Heart right ventricle (tissue), 16 donors: Measurements from ENCODE around the gene CEP152. TPM values are rescaled to one million over a fixed set of nuclear protein-coding genes. Genes with fewer than 3 reads are reported as not detected.

Source experiments
- ATAC-seq, 8 donors: fragments of 200-7000 bp; cut with Tn5 transposase; one replicate each; pipeline ENCODE4 v1.9.1; 2020; ENCODE audit warnings: mild to moderate bottlenecking in 8 of 8, moderate library complexity in 8 of 8, moderate number of reproducible peaks in 1 of 8
- DNase-seq, 2 donors: peaks; one replicate each; pipeline ENCODE4 v3.0.0-alpha.2; 2020
- H3K27ac ChIP-seq, 10 donors: fragments of 200-600 bp; sonication (generic) in 2 of 10; one replicate each; pipeline versions ENCODE4 v1.5.0 to v1.8.0; 2020 to 2022; ENCODE audit warnings: mild to moderate bottlenecking in 3 of 10
- H3K27me3 ChIP-seq, 7 donors: fragments of 200-600 bp; one replicate each; pipeline ENCODE4 v1.8.0; 2021 to 2022; ENCODE audit warnings: mild to moderate bottlenecking in 2 of 7
- H3K36me3 ChIP-seq, 9 donors: fragments of 200-600 bp; sonication (generic) in 1 of 9; one replicate each; pipeline versions ENCODE4 v1.5.0 to v1.8.0; 2020 to 2022; ENCODE audit warnings: mild to moderate bottlenecking in 2 of 9
- H3K4me1 ChIP-seq, 9 donors: fragments of 200-600 bp; sonication (generic) in 1 of 9; one replicate each; pipeline versions ENCODE4 v1.5.0 to v1.8.0; 2020 to 2022; ENCODE audit warnings: mild to moderate bottlenecking in 4 of 9
- H3K4me3 ChIP-seq, 10 donors: fragments of 200-600 bp; sonication (generic) in 2 of 10; one replicate each; pipeline versions ENCODE4 v1.5.0 to v1.8.0; 2020 to 2022; ENCODE audit warnings: mild to moderate bottlenecking in 7 of 10, moderate library complexity in 2 of 10
- H3K9me3 ChIP-seq, 11 donors: fragments of 200-600 bp in 10 of 11; sonication (generic) in 2 of 11; one replicate each; pipeline versions ENCODE4 v1.5.0 to v1.8.0; 2013 to 2022; ENCODE audit warnings: mild to moderate bottlenecking in 2 of 11, control low read depth in 1 of 11, moderate library complexity in 1 of 11
- WGBS, 2 donors: extraction: QIAGEN DNeasy Blood & Tissue Kit; methylation state at CpG; one replicate each; pipeline ENCODE4 v1.1.7; 2013; ENCODE audit warnings: inconsistent platforms in 1 of 2; 5-methylcytosine and 5-hydroxymethylcytosine counted together
- intact Hi-C, 10 donors: fragments of 100-400 bp; cut with DNase I; formaldehyde crosslinking; loops; one replicate each; pipeline versions ENCODE4 v1.11.1 to v1.14.2; 2022
- polyA plus RNA-seq, 2 donors: library from polyadenylated mRNA; stranded (reverse); fragments of 200-250 nt; gene quantifications; one replicate each; pipeline ENCODE4 v1.2.3, GENCODE V29; 2013
- total RNA-seq, 10 donors: library from RNA; stranded (reverse); fragmentation: NEBNext Ultra II Directional in 3 of 10; extraction: Animal tissue kit (Norgen Biotek cat#: 25700) in 3 of 10; gene quantifications; one replicate each; pipeline versions ENCODE4 v1.2.1 to v1.2.4, GENCODE V29; 2021 to 2023
- TF ChIP-seq, protein P1 (sequence below), 9 donors: fragments of 200-600 bp; sonication (generic) in 2 of 9; IDR thresholded peaks; one replicate each; pipeline versions ENCODE4 v1.5.0 to v1.8.0; 2021 to 2022; ENCODE audit warnings: antibody characterized with exemption in 9 of 9, mild to moderate bottlenecking in 5 of 9, moderate library complexity in 1 of 9
- donor health status: Arrhythmogenic right ventricular cardiomyopathy.
- donor health status: ischemic (EF 13 %, LVEDD 7.1; RV severe dilation, severe dysfunction).
- donor health status: healthy with polysubstance abuse.
- donor health status: DM: no; HTN: yes; CAD: no.
- donor health status: DM: no; HTN: no; CAD: no.
- donor health status: ischemic (EF 25% LVEDD 6.9; RV normal size, moderate dysfunction).
- donor health status: ischemic (EF 25% LVEDD 5.7; RV mildly dilated, moderate dysfunction).
- donor health status: healthy.
- donor health status: DM: yes; HTN: yes; CAD: no.
- donor health status: Ischemic cardiomyopathy.
- donor health status: ischemic (EF 35%, LVEDD 5.7; RV mildly dilated, moderate dysfunction).
- donor health status: nonischemic (EF 11% LVEDD 7.7; RV severe dilation, severe dysfunction).
- donor health status: DM: yes; HTN: yes; CAD: no.
- donor health status: PGD.
- donor health status: ischemic (EF 29% LVEDD 5.4; RV normal size, mild dysfunction).
- donor health status: nonischemic (EF 23%, LVEDD 6.1; RV moderate dilation, normal function).

Gene CEP152
- total and polyA plus RNA-seq, 12 donors = 0.51 to 1.8 (median 1.1) TPM

- Histone ChIP-seq H3K27ac (no peak overlapping the region), H3K36me3 (no peaks in the 10 kb centered on the region), H3K4me1 (no peaks in the 10 kb centered on the region), H3K4me3 (no peak overlapping the region), H3K27me3 (no peaks in the 10 kb centered on the region), H3K9me3 (no peaks in the 10 kb centered on the region)
- ATAC-seq (no peak), DNase-seq (no peak)
- WGBS, 2 donors = 50 to 63% methylated on average over 1 of the region's 1 CpG
- intact Hi-C loops = no loop called here
- TF ChIP-seq, protein P1, sequence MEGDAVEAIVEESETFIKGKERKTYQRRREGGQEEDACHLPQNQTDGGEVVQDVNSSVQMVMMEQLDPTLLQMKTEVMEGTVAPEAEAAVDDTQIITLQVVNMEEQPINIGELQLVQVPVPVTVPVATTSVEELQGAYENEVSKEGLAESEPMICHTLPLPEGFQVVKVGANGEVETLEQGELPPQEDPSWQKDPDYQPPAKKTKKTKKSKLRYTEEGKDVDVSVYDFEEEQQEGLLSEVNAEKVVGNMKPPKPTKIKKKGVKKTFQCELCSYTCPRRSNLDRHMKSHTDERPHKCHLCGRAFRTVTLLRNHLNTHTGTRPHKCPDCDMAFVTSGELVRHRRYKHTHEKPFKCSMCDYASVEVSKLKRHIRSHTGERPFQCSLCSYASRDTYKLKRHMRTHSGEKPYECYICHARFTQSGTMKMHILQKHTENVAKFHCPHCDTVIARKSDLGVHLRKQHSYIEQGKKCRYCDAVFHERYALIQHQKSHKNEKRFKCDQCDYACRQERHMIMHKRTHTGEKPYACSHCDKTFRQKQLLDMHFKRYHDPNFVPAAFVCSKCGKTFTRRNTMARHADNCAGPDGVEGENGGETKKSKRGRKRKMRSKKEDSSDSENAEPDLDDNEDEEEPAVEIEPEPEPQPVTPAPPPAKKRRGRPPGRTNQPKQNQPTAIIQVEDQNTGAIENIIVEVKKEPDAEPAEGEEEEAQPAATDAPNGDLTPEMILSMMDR (IDR thresholded peaks at IDR 0.05) = no peak
Measured at GRCh38 chr15:48845123-48845522, 34.3 kb upstream of the CEP152 start.

- intact Hi-C loops = no loop called here
- ATAC-seq = no peak
- Histone ChIP-seq H3K9me3 (no peaks in the 10 kb centered on the region), H3K4me1 (peaks cover 0 to 4% (median 0%) of the 10 kb centered on the region in 9 donors), H3K27me3 (no peaks in the 10 kb centered on the region), H3K4me3 (no peak overlapping the region), H3K27ac (no peak overlapping the region), H3K36me3 (no peaks in the 10 kb centered on the region)
- TF ChIP-seq, protein P1 (IDR thresholded peaks at IDR 0.05) = no peak
- DNase-seq = no peak
- WGBS, 2 donors = 93 to 95% methylated on average over 6 of the region's 6 CpGs
Measured at GRCh38 chr15:48842501-48842900, 31.6 kb upstream of the CEP152 start.

- peaks cover 0 to 4% (median 0%) of the 10 kb centered on the region in 9 donors for H3K4me1 ChIP-seq
- WGBS, 2 donors = 88 to 91% methylated on average over 5 of the region's 5 CpGs
- no peaks in the 10 kb centered on the region for H3K36me3 ChIP-seq
- TF ChIP-seq, protein P1 (IDR thresholded peaks at IDR 0.05) = no peak
- ATAC-seq (no peak), DNase-seq (no peak)
- no peak overlapping the region for H3K4me3 ChIP-seq
- no peaks in the 10 kb centered on the region for H3K27me3 ChIP-seq
- no peak overlapping the region for H3K27ac ChIP-seq
- H3K9me3 ChIP-seq = peaks cover 0 to 23% (median 5%) of the 10 kb centered on the region in 11 donors
- intact Hi-C loops = no loop called here
Measured at GRCh38 chr15:48834756-48835155, 23.9 kb upstream of the CEP152 start.

- Histone ChIP-seq H3K4me3 (no peak overlapping the region), H3K9me3 (peaks cover 0 to 23% (median 5%) of the 10 kb centered on the region in 11 donors), H3K27me3 (no peaks in the 10 kb centered on the region), H3K4me1 (no peaks in the 10 kb centered on the region), H3K36me3 (no peaks in the 10 kb centered on the region), H3K27ac (no peak overlapping the region)
- intact Hi-C loops = no loop called here
- ATAC-seq (no peak), DNase-seq (no peak)
- TF ChIP-seq, protein P1 (IDR thresholded peaks at IDR 0.05) = no peak
Measured at GRCh38 chr15:48833526-48834239, 22.8 kb upstream of the CEP152 start.
